ENCODE measurements around the gene YPEL5. TPM values are rescaled to one million over a fixed set of nuclear protein-coding genes. Genes with fewer than 3 reads are reported as not detected.

YPEL5 gene
- total RNA-seq, 2 experiments from 2014 or later, result 38.9 to 52.1 TPM

DNA sequence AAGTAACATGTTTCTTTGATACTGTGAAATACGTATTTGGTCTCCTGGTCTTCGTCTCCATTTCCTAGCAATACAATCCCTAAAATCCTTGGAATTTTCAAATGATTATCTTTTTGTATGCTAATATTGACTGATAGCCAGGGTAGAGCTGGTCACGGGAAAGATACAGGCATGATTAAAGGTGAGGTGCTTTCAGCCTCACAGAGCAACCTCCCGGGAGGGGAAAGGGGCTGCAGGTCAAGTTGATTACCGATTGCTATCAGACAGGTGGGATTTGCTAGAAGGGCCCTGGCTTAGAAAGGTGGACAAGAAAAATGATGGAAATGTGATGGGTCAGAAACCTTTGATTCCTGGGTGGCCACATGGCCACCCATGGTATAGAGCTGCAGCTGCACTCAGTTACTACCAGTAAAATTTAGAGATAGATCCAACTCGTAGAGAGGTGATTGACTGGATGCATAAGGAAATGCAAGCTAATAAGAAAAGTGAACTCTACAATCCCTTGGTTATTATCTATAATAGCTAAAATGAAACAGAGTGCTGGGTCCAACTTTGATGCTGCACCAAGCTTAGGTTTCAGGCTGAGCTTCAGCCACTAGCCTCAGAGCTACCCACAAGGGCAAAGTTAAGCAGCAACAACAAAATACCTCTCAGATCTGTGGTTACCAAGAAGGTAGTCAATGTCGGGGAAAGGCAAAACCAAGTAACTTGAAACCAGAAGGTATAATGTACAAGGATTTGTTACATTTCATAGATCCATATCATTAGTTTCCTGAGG is 15.3 kb downstream of the YPEL5 start:
- peaks cover 36% of the 10 kb centered on the region for H3K4me1 ChIP-seq (ENCODE audit: insufficient read depth, low read length, poor library complexity, severe bottlenecking)
- H3K36me3 ChIP-seq (ENCODE audit: insufficient read depth, low read length), result peaks cover 45% of the 10 kb centered on the region
- POLR2A ChIA-PET, result interaction anchor here (0.6 to 1.5 kb wide), 4 partner anchors 12 to 420 kb away, joined by 3 to 9 read pairs (median 3); no protein-coding TSS in a partner anchor
- BruUV-seq (replicated peaks), result no TSS peak
- H3K4me3 ChIP-seq (ENCODE audit: low read depth, low read length, poor library complexity, severe bottlenecking), result no peak overlapping the region
- H3K79me2 ChIP-seq (ENCODE audit: insufficient read depth, low read depth, low read length), result 0 out of 2 replicates have a peak, but pooled peaks cover 4% of the 10 kb centered on the region
- no peak for DNase-seq (ENCODE audit: low spot score)
- no peaks in the 10 kb centered on the region for H3K9me3 ChIP-seq (ENCODE audit: low read length)
- H4K20me1 ChIP-seq (ENCODE audit: insufficient read depth, low read length), result no peaks in the 10 kb centered on the region
- no peak overlapping the region for H3K27ac ChIP-seq (ENCODE audit: low read depth, low read length, poor library complexity, severe bottlenecking)
- TF ChIP-seq EZH2phosphoT487 (IDR thresholded peaks at IDR 0.05; ENCODE audit: borderline replicate concordance, low read depth, low read length), result no peak
- TF ChIP-seq CTCF (conservative IDR thresholded peaks at IDR 0.05; ENCODE audit: low read length), result no peak
- CTCF ChIA-PET (ENCODE audit: unreplicated experiment), result interaction anchor here (1.3 to 1.6 kb wide), 2 partner anchors 10 to 549 kb away, joined by 4 to 8 read pairs; no protein-coding TSS in a partner anchor
- intact Hi-C loops (cut with micrococcal nuclease; ENCODE audit: unreplicated experiment), result no loop called here
- H2AFZ ChIP-seq (ENCODE audit: low read length), result no peak overlapping the region
- no peak overlapping the region for H3K4me2 ChIP-seq (ENCODE audit: low read length)
- H3K9me2 ChIP-seq (ENCODE audit: insufficient read depth, low read length), result no peaks in the 10 kb centered on the region

- no peak for TF ChIP-seq CTCF (conservative IDR thresholded peaks at IDR 0.05; ENCODE audit: low read length)
- TF ChIP-seq EZH2phosphoT487 (IDR thresholded peaks at IDR 0.05; ENCODE audit: borderline replicate concordance, low read depth, low read length), result no peak
- no peak overlapping the region for H3K4me3 ChIP-seq (ENCODE audit: low read depth, low read length, poor library complexity, severe bottlenecking)
- no peak overlapping the region for H3K4me2 ChIP-seq (ENCODE audit: low read length)
- H2AFZ ChIP-seq (ENCODE audit: low read length), result no peak overlapping the region
- H3K27ac ChIP-seq (ENCODE audit: low read depth, low read length, poor library complexity, severe bottlenecking), result no peak overlapping the region
- intact Hi-C loops (cut with micrococcal nuclease; ENCODE audit: unreplicated experiment), result no loop called here
- H3K9me2 ChIP-seq (ENCODE audit: insufficient read depth, low read length), result no peaks in the 10 kb centered on the region
- ChIA-PET POLR2A (interaction anchor here (0.6 to 1.5 kb wide), 4 partner anchors 12 to 419 kb away, joined by 3 to 9 read pairs (median 3); no protein-coding TSS in a partner anchor), CTCF (ENCODE audit: unreplicated experiment) (interaction anchor here (1.3 to 1.6 kb wide), 2 partner anchors 11 to 549 kb away, joined by 4 to 8 read pairs; no protein-coding TSS in a partner anchor)
- 0 out of 2 replicates have a peak, but pooled peaks cover 4% of the 10 kb centered on the region for H3K79me2 ChIP-seq (ENCODE audit: insufficient read depth, low read depth, low read length)
- peaks cover 38% of the 10 kb centered on the region for H3K36me3 ChIP-seq (ENCODE audit: insufficient read depth, low read length)
- peaks cover 36% of the 10 kb centered on the region for H3K4me1 ChIP-seq (ENCODE audit: insufficient read depth, low read length, poor library complexity, severe bottlenecking)
- no TSS peak for BruUV-seq (replicated peaks)
- H4K20me1 ChIP-seq (ENCODE audit: insufficient read depth, low read length), result no peaks in the 10 kb centered on the region
- no peak for DNase-seq (ENCODE audit: low spot score)
- H3K9me3 ChIP-seq (ENCODE audit: low read length), result no peaks in the 10 kb centered on the region
These were observed 16.0 kb downstream of the YPEL5 start for GRCh38 chr2:30162806-30163205.

All from OCI-LY7 (cell line).